PC-3 (cell line): ENCODE results near the gene VPS26C. TPM values are rescaled to one million over a fixed set of nuclear protein-coding genes. Genes with fewer than 3 reads are reported as not detected.

ENCODE experiments used
- ATAC-seq: fragments of 200-7000 bp; cut with Tn5 transposase; 2 replicates; pipeline ENCODE4 v1.9.1; 2020; ENCODE audit warnings: mild to moderate bottlenecking, moderate library complexity
- BruUV-seq: library from RNA; stranded (reverse); fragments of 400-500 nt; replicated peaks from 2 replicates; lab custom pipeline; 2021; lab: Mats Ljungman, UMichigan
- CTCF ChIA-PET: fragments of 300-600 bp; sonication (Branson Sonifier 250); formaldehyde crosslinking; loops from one replicate; lab custom pipeline; 2022; ENCODE audit warnings: antibody characterized with exemption; lab: Charles Lee
- POLR2A ChIA-PET: fragments of 300-600 bp; sonication (Branson Sonifier 250); formaldehyde crosslinking; loops from one replicate; lab custom pipeline; 2022; ENCODE audit warnings: antibody characterized with exemption; ENCODE audit not compliant: unreplicated experiment; lab: Charles Lee
- DNase-seq: peaks from one replicate; pipeline ENCODE4 v3.0.0-alpha.2; 2015
- H2AFZ ChIP-seq: fragments of 300-600 bp; sonication (generic); 2 replicates; pipeline ENCODE4 v1.6.0; 2016; ENCODE audit warnings: antibody characterized with exemption, low read length
- H3F3A ChIP-seq: fragments of 300-600 bp; sonication (generic); one replicate; pipeline ENCODE4 v1.6.0; 2017; ENCODE audit warnings: antibody characterized with exemption, low read length, control low read depth, mild to moderate bottlenecking; ENCODE audit not compliant: unreplicated experiment
- H3K27ac ChIP-seq: fragments of 300-600 bp; sonication (generic); 2 replicates; pipeline ENCODE4 v1.5.1; 2016; ENCODE audit warnings: mild to moderate bottlenecking, low read length
- H3K27me3 ChIP-seq: fragments of 300-600 bp; sonication (generic); 2 replicates; pipeline ENCODE4 v1.6.1; 2016; ENCODE audit warnings: low read length, mixed read lengths
- H3K36me3 ChIP-seq: fragments of 300-600 bp; sonication (generic); 2 replicates; pipeline ENCODE4 v1.6.1; 2016; ENCODE audit warnings: low read depth, mixed run types, low read length, mixed read lengths
- H3K4me1 ChIP-seq: fragments of 300-600 bp; sonication (generic); 2 replicates; pipeline ENCODE4 v1.5.1; 2016; ENCODE audit warnings: low read length; ENCODE audit not compliant: insufficient read depth
- H3K4me2 ChIP-seq: fragments of 300-600 bp; sonication (generic); 2 replicates; pipeline ENCODE4 v1.6.0; 2016; ENCODE audit warnings: low read length
- H3K4me3 ChIP-seq: fragments of 300-600 bp; sonication (generic); 2 replicates; pipeline ENCODE4 v1.5.1; 2016; ENCODE audit warnings: mild to moderate bottlenecking, low read length, mixed read lengths
- H3K79me2 ChIP-seq: fragments of 300-600 bp; sonication (generic); 2 replicates; pipeline ENCODE4 v1.6.1; 2017; ENCODE audit warnings: low read length, mixed read lengths
- H3K9ac ChIP-seq: fragments of 300-600 bp; sonication (generic); 2 replicates; pipeline ENCODE4 v1.6.0; 2016; ENCODE audit warnings: mild to moderate bottlenecking, low read length
- H3K9me2 ChIP-seq: fragments of 300-600 bp; sonication (generic); replicated peaks from 2 replicates; pipeline ENCODE4 v1.6.1; 2016; ENCODE audit warnings: mixed run types, low read length, mixed read lengths
- H3K9me3 ChIP-seq: fragments of 300-600 bp; sonication (generic); 2 replicates; pipeline ENCODE4 v1.6.1; 2016; ENCODE audit warnings: low read length, mixed read lengths
- H4K20me1 ChIP-seq: fragments of 300-600 bp; sonication (generic); 2 replicates; pipeline ENCODE4 v1.6.1; 2016; ENCODE audit warnings: low read length, mixed read lengths
- EZH2 ChIP-seq: fragments of 300-600 bp; sonication (generic); IDR thresholded peaks from one replicate; pipeline ENCODE4 v1.6.1; 2017; ENCODE audit warnings: antibody characterized with exemption, mild to moderate bottlenecking, low read length; ENCODE audit not compliant: unreplicated experiment
- EZH2phosphoT487 ChIP-seq: fragments of 300-600 bp; sonication (generic); IDR thresholded peaks from 2 replicates; pipeline ENCODE4 v1.6.1; 2018; ENCODE audit warnings: mild to moderate bottlenecking, antibody characterized with exemption, low read length, borderline replicate concordance
- intact Hi-C: fragments of 100-400 bp; cut with micrococcal nuclease; formaldehyde crosslinking; loops from 2 replicates; pipeline ENCODE4 v1.9.0; 2023
- total RNA-seq: library from RNA; depleted of rRNA; stranded (reverse); fragments of >200 nt; gene quantifications from 2 replicates; pipeline ENCODE4 v1.2.3, GENCODE V29; 2014
- TF ChIP-seq, protein P1 (sequence below): fragments of 300-600 bp; sonication (generic); conservative IDR thresholded peaks from 2 replicates; pipeline ENCODE4 v1.5.1; 2017; ENCODE audit warnings: antibody characterized with exemption, low read depth, mild to moderate bottlenecking, low read length

Gene VPS26C
- total RNA-seq, 1 experiment from 2014 or later = 63.3 TPM

DNA sequence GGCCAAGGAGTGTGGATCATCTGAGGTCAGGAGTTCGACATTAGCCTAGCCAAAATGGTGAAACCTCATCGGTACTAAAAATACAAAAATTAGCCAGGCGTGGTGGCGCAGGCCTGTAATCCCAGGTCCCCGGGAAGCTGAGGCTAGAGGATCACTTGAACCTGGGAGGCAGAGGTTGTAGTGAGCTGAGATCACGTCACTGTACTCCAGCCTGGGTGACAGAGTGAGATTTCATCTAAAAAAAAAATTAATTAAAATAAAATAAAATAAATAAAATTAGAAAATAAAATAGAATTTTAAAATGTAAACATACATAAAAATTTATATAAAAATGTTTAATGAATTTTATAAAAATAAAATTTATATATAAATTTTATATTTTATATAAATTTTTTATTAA, 5.8 kb upstream of the VPS26C start:
- POLR2A ChIA-PET = no interaction called here
- Histone ChIP-seq H3K9me3 (no peaks in the 10 kb centered on the region), H3K4me1 (peaks cover 7% of the 10 kb centered on the region), H3K4me2 (no peak overlapping the region), H3K27me3 (no peaks in the 10 kb centered on the region), H3K36me3 (no peaks in the 10 kb centered on the region), H2AFZ (no peak overlapping the region), H3K79me2 (peaks cover 8% of the 10 kb centered on the region), H3K9ac (no peak overlapping the region), H3F3A (no peaks in the 10 kb centered on the region), H3K27ac (no peak overlapping the region), H3K4me3 (no peak overlapping the region), H4K20me1 (no peaks in the 10 kb centered on the region), H3K9me2 (no peaks in the 10 kb centered on the region)
- DNase-seq (no peak), ATAC-seq (no peak)
- CTCF ChIA-PET = no interaction called here
- TF ChIP-seq, protein P1, sequence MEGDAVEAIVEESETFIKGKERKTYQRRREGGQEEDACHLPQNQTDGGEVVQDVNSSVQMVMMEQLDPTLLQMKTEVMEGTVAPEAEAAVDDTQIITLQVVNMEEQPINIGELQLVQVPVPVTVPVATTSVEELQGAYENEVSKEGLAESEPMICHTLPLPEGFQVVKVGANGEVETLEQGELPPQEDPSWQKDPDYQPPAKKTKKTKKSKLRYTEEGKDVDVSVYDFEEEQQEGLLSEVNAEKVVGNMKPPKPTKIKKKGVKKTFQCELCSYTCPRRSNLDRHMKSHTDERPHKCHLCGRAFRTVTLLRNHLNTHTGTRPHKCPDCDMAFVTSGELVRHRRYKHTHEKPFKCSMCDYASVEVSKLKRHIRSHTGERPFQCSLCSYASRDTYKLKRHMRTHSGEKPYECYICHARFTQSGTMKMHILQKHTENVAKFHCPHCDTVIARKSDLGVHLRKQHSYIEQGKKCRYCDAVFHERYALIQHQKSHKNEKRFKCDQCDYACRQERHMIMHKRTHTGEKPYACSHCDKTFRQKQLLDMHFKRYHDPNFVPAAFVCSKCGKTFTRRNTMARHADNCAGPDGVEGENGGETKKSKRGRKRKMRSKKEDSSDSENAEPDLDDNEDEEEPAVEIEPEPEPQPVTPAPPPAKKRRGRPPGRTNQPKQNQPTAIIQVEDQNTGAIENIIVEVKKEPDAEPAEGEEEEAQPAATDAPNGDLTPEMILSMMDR = no peak
- TF ChIP-seq EZH2 (no peak), EZH2phosphoT487 (no peak)
- intact Hi-C loops = no loop called here
- no TSS peak for BruUV-seq

GRCh38 chr21:37270576-37271365, 3.6 kb upstream of the VPS26C start:
- no TSS peak for BruUV-seq
- intact Hi-C loops = no loop called here
- peaks cover 19% of the 10 kb centered on the region for H3K79me2 ChIP-seq
- DNase-seq (peak; percentile 17), ATAC-seq (no peak)
- CTCF ChIA-PET = no interaction called here
- no peaks in the 10 kb centered on the region for H3K27me3 ChIP-seq
- H3K4me3 ChIP-seq = no peak overlapping the region
- no peaks in the 10 kb centered on the region for H3K9me2 ChIP-seq
- POLR2A ChIA-PET = no interaction called here
- H3K27ac ChIP-seq = no peak overlapping the region
- no peaks in the 10 kb centered on the region for H3K9me3 ChIP-seq
- H3F3A ChIP-seq = no peaks in the 10 kb centered on the region
- no peaks in the 10 kb centered on the region for H4K20me1 ChIP-seq
- H3K36me3 ChIP-seq = no peaks in the 10 kb centered on the region
- peaks cover 7% of the 10 kb centered on the region for H3K4me1 ChIP-seq
- TF ChIP-seq EZH2 (no peak), EZH2phosphoT487 (no peak)
- TF ChIP-seq, protein P1 = no peak
- H2AFZ ChIP-seq = no peak overlapping the region
- no peak overlapping the region for H3K9ac ChIP-seq
- H3K4me2 ChIP-seq = no peak overlapping the region

- POLR2A ChIA-PET = no interaction called here
- no peak overlapping the region for H3K27ac ChIP-seq
Measured at GRCh38 chr21:37269481-37269880, 2.3 kb upstream of the VPS26C start.

More at GRCh38 chr21:37269481-37269880, 2.3 kb upstream of the VPS26C start:
- no TSS peak for BruUV-seq
- no peak for DNase-seq
- no peak for TF ChIP-seq EZH2phosphoT487
- H3K4me3 ChIP-seq = no peak overlapping the region
- peaks cover 19% of the 10 kb centered on the region for H3K4me1 ChIP-seq
- H3K27me3 ChIP-seq = no peaks in the 10 kb centered on the region
- H3K9me2 ChIP-seq = no peaks in the 10 kb centered on the region
- no peak for ATAC-seq
- intact Hi-C loops = loop anchor here (5.0 kb wide), 2 partner anchors 72 to 293 kb away; no protein-coding TSS in a partner anchor
- CTCF ChIA-PET = no interaction called here
- no peaks in the 10 kb centered on the region for H3K9me3 ChIP-seq
- H4K20me1 ChIP-seq = no peaks in the 10 kb centered on the region
- no peaks in the 10 kb centered on the region for H3K36me3 ChIP-seq
- H3K4me2 ChIP-seq = no peak overlapping the region
- H3K9ac ChIP-seq = no peak overlapping the region
- no peaks in the 10 kb centered on the region for H3F3A ChIP-seq
- H3K79me2 ChIP-seq = peaks cover 31% of the 10 kb centered on the region
- no peak overlapping the region for H2AFZ ChIP-seq
